HG03571 (cell line): ENCODE measurements around the gene DNER.
"Not testable (repeated sequence)": the region's sequence is repeated elsewhere in the genome, so short reads cannot be mapped to it uniquely, and the experiment has no call there.

ENCODE experiments used
- ATAC-seq: cut with Tn5 transposase; IDR thresholded peaks from one replicate; pipeline ENCODE4 v1.9.1; 2021; ENCODE audit not compliant: unreplicated experiment

Gene DNER

DNA sequence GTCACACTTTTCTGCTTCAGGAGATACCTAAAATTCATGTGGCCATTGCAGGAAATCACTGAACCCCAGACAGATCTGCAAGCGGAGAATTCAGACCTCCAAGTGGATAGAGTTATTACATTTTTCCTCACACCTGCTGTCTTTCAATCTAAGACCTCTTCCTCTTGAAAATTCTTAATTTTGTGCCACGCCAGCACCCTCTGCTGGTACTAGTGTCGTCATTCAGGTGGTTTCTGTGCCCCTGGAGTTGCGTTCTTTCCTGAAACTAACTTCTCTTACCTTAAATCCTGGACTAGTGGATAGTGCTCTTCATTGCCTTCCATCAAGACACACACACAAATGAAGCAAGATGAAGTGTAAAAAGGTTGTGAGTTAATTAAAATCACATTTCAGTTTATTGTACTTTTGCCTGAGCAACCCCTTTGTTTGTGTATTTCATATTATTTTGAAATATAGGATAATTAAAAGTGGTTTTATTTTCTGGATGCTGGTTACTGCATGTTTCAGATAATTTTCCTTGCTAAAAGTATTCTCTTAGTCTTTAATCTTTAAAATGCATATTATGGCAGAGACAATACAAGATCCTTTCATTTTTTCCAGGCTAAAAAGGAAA, 1.6 kb upstream of the DNER start:
- no peak for ATAC-seq

DNA sequence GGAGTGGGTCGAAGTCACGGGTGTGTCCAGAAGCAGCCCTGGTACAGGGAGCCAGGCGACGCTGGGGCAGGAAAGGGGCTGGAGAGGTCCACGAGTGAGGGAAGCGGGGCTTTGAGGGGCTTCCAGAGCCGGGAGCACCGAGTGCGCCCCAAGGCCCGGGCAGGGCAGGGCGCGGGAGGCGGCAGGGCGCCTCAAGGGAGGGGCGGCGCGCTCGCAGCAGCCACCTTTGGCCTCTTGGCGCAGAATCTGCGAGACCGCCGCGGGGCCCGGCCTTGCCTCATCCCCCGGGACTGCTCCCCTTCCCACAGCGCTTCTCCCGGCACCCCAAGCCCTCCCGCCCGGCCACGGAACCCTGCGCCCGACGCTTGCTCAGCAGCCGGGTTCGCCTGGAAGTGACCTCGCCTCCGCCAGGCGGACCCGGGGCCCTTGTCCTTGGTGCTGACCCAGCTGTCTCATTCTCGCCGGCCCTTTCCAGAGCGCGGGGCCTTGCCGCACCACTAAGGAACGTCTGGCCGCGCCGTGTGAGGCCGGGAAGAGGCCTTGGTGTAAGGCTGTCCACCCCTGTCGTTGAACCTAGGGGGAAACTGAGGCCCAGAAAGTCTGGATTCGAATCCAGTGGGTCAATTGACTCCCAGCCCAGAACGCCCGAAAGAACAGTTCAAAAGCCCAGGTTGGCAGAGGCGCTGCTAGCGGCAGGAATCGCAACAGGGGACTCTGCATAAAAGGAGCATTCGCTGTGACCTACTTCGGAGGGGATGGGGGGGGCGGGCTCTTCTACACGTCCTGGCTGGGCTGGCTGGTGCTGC, 584 bp upstream of the DNER start:
- ATAC-seq = peak; percentile 26

DNA sequence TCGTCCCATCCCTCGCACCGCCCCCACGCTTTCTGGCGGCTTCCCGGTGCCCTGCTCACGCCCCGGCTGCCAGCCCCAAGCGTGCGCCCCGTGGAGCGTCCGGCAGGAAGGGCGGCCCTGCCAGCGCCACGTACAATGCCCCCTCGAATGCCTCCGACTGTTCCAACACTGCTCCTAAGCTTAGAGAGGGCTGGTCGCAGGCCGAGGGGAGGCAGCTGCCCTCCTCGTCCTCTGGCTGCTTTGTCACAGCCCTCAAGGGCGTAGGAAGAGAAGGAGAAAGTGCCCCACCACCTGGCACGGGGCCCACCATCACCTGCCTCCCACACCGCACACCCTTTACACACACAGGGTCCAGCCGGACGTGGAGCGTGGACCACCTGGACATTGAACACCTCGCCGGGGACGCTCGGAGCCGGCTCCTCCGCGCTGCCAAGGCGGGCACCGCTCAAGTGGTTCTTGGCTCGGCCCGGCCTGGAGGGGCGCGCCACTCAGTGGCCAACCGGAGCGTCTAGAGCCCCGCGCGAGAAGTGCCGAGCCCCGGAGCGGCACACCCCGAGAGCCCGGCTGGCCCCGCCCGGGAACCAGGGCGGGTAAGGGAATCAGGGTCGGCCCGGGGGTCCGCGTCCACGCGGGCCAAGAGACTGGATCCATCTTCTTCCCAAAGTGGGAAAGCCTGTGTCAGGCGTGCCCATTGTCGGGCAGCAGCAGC, 830 bp downstream of the DNER start:
- ATAC-seq = no peak

DNA sequence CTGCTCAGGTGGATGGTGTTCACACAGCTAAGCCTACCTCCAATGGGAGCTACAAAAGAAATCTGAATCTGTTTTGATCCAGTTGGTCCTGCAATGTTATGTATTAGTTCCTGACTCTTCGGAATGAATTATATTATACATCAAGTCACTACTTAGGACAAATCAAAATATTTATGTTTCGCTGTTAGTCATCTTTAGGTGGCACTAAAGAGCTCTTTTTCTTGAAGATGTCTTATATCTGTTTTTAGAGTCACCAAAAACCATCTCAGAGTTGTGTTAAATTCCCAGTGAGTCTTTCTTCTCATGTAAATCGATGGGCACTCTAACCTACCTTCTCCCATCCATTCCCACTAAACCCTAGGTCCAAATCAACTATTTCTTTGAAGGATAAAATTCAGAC, 2.2 kb downstream of the DNER start:
- no peak for ATAC-seq

DNA sequence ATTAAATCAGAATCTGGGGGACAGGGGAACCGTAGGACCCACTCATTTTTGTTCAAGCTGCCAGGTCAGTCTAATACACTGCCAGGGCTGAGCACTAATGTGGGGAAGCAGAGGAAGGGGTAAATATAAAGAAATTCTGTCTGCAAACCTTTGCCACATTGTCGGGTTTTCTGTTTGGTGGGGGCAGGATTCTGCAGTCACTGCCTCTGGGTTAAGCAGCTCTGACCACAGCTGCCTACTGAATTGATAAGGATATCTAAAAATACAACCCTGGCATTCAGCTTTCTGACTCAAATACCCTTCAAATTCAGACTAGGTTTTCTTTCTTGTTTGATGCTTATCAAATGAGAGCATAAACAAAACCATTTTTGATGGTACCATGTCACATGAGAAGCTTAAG, 6.0 kb downstream of the DNER start:
- no peak for ATAC-seq

DNA sequence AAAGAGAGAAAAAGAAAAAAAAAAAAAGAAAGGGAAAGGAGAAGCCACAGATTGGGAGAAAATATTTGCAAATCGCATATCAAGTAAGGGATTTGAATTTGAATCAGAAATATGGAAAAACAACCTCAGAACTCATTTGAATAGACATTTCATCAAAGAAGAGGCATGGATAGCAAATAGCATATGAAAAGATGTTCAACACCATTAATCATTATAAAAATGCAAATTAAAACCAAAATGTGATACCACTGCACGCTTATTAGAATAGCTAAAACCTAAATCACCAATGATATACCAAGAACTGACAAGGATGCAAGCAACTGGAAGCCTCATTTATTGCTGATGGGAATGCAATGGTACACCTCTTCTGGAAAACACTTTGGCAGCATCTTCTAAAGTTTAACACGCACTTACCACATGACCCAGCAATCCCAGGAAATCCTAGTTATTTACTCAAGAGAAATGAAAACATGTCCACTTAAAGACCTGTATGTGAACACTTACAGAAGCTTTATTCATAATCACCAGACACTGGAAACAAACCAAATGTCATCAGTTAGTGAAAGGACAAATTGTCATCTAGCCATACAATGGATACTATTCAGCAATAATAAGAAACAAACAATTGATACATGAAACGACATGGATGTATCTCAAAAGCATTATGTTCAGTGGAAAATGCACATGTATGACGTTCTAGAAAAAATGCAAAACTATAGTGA, 10.3 kb downstream of the DNER start:
- no peak for ATAC-seq

DNA sequence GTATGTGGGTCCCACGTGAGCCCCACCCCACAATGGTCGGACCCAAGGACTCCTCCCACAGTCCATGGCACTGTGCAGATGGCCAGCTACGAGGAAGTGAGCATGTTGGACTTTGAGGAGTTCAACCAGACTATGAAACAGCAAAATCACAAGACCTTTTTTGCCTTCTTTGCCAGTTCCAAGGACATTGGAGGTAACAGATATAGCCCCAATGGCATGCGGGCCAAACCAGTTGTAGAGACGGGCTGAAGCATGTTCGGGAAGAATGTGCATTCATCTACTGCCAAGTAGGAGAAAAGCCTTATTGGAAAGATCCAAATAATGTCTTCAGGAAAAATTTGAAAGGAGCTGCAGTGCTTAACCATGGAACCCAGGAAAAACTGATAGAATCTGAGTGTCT, 12.6 kb downstream of the DNER start:
- ATAC-seq = no peak

DNA sequence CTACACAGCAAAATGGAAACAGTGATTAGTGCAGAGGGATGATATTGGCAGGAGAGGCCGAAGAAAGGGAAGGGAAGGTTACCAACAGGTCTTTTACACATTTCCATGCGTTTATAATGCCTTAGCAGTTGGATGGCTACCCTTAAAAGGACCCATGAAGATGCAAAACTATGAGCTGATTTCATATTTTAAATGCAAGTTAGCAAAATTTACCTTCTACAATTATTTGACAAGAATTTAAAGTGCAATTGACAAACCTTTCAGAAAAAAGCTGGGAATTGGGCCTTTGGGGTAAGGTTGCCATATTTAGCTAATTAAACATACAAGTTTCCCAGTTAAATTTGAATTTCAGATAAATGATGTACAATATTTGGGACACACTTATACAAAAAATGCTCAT, 13.3 kb downstream of the DNER start:
- no peak for ATAC-seq

DNA sequence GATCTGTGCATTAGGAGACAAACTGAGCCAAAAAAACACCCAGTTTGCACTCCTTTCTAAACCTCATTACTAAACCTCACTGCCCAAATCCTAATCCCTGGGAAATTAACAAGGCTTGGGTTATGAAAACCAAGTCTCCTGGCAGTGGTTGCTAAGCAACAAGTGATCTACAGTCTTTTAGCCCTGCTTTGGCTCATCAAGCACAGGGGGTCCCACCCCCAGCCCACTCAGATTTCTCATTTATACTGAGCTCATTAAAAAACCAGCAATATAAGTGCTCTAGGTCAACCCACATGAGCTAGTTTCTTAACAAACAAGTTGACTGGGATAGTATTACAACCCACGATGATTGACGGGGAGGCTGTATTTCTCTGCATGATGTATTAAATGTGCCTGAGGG, 18.4 kb downstream of the DNER start:
- no peak for ATAC-seq

DNA sequence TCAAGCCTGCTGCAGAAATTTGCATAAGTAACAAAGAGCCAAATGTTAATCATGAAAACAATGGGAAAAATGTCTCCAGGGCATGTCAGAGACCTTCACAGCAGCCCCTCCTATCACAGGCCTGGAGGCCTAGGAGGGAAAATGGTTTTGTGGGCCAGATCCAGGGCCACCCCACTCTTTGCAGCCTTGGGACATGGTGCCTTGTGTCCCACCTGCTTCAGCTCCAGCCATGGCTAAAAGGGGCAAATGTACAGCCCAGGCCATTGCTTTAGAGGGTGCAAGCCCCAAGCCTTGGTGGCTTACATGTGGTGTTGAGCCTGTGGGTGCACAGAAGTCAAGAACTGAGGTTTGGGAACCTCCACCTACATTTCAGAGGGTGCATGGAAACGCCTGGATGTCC, 20.5 kb downstream of the DNER start:
- not testable (repeated sequence) for ATAC-seq

DNA sequence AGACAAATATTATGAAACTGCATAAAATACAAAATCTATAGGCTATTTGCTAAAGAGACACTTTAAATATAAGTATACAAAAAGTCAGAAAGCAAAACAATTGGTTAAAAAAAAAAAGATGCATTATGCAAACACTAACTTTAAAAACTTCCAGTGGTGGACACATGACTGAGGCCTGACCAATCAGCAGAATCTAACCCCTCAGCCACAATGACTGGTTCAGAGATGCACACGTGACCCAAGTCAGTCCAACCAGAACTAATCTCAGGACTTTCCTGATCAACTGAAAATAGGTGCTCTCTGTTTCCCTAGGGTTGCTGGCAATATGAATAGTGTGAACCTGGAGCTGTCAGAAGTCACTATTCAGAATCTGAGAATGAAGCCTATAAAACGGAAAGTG, 22.7 kb downstream of the DNER start:
- ATAC-seq = no peak

DNA sequence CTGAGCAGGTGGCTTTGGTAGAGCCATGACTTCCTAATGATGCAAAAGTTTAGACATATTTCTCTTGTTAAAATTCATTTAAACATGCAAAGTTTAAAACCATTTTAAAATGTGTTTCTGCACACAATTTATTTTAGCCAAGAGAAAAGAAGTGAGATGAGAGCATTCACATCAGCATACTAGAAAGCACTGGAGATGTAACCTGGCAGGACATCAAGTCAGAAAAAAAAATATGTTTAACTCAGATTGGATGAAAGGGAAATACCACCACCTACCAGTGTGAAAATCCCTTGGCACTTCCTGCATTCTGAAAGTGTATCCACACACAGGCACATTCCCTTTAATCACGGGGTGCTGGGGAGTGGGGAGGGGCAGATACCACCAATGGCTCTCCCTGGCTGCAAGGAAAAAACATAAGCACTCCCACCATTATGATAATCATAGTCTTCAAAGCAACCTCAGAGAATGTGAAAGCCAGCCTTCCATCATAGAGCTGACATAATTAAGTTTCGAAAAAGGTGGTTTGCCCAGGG, 25.0 kb downstream of the DNER start:
- ATAC-seq = no peak

DNA sequence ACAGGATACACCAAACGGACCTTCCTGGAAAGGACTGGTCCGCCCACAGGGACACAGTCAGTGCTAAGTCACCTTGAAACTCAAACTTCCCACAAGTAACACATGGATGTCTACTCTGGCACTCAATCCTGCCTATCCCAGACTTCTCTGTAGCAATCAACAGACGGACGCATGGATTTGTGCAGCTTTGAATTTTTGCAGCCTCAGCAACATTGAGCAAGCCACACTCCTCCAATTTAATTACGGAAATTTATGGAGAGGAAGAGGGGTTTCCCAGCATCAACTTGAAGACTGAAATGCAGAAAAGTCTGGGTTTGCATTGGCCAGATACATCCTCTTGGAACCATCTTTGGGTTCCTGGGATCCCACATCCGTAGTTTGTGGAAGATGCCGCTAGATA, 26.2 kb downstream of the DNER start:
- no peak for ATAC-seq

DNA sequence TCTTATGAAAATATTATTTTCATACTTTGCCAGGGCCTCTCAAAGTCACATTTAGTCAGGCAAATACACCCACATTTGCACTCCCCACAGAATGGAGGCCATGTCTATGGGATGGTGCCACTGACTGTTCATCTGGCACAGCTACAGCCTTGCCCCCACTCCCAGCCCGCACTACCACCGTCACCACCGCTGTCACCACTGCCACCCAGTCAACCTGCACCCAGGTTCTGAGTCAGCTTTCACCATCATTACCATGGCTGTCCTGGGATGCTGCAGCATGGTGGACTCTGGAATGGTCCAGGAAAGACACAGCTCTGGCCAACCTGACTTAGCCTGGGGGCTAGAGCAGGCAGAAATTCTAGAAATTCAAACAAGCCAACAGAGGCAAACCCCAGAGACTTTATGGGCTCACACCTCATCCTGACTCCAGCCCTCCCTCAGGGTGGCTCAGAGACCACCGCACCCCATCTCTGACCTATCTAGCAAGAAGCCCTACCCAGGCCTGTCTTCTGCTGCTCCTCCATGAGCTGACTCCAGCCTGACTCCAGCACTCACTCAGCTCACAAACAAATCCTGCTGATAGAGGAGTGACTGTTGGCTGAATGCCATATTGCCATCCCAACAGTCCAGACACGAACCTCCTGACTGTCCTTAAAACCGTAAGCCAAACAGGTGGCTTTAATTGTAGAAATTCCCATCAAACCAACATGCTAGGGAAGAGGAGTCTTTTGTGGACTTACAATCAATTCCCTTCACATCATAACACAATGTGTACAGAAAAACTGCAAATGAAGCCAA, 28.0 kb downstream of the DNER start:
- no peak for ATAC-seq

DNA sequence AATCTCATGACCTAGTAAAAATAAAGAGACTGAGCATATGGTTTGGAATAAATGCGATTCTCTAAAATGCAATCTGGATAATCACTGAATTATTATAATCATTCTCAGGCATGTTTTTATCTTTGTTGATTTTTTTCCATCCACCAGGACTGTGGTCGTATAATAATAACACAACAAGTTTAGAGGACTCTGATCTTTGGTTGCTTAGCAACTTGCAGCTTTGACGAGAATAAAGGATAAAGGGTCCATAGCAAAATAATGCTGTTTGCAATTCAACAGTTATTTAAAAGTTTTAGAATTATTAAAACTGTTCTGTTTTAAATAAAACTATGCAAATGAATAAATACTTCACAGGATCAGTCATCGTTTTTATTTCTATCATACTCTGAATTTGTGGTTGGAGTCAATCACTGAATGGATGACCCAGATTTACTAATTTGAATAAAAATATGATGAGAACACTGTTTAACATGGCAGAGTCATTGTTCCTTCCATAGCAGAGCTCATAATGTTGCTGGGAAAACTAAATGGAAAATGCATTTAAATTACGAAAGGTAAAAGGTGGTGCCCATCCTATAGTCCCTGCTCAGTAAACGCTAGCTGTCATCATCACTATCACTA, 29.3 kb downstream of the DNER start:
- ATAC-seq = no peak

DNA sequence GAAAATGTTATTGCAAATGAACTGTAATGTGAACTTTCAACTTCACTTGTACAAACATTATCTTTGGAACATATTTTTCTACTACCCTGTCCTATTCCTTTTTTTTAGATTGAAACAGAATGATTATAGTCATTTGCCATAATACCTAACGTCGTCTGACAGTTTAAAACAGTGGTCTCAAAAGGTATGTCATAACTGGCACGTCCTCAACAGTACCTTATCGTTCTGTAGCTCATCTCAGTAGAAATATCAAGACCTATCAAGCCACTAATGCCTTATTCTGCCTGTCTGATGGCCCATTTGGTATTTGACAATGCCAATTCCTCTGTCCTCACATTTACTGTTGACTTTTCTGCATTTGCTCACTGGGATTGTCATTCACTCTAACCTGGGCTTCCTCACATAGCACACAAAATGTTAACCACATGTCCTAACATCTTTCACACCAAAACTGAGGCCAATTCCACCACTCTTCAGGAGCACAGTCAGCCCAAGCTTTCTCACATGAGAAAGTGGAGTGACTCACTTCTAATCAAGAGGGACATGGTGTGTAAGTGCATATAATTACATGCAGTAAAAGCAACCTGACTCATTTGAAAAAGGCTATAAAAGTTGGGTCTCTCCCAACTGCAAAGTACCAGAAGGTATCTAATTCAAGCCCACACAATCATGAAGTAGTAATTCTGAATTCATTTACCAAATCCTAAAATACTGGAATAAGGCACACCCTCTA, 34.8 kb downstream of the DNER start:
- no peak for ATAC-seq

DNA sequence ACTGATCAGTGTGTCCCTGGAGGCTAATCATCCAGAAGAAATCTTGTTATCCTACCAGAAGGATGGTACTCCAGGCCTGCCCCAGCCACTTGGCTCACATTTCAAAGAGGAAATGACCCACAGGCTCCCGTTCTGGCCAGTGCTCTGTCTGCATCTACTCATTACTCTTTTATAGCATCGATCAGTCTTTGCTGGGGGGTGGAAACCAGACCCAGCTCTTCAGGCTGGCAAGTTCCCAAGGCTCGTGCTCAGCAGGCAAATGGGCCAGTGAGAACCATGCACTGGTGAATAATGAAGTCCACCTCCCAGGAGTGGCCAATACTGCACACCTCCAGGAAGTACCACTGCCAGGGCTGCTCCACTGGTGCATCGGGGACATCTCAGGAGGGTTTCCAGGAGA, 38.8 kb downstream of the DNER start:
- ATAC-seq = no peak

DNA sequence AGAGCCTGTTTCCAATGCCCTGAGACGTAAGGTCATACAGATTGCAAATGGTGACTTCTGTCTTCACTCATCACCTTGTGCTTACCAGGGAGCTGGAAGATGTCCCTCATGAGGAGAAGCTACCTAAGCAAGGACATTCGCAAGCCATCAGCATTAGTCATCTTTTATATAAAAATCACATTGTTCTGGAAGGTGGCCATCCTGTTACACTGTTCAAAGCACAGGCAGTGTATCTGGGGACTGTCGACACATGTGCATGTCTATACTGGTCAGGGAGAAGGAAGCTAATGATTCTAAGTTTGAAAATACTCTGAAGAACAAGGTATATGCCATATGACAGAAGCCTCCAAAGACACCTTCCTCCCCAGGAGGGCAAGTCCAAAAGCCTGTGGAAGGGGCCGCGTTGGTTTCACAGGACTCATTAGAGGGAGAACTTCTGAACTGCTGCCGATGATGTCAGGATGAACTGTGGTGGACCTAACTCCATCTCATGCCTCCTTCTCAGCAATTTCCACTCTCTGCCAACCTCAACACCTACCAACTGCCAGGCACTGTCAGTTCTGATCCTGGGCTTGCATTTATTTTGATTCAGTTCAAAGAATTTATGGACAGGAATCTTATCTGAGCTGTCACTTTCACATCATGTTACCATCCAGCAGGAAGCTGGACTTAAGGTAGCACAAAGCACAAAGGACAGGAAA, 39.4 kb downstream of the DNER start:
- ATAC-seq = no peak

DNA sequence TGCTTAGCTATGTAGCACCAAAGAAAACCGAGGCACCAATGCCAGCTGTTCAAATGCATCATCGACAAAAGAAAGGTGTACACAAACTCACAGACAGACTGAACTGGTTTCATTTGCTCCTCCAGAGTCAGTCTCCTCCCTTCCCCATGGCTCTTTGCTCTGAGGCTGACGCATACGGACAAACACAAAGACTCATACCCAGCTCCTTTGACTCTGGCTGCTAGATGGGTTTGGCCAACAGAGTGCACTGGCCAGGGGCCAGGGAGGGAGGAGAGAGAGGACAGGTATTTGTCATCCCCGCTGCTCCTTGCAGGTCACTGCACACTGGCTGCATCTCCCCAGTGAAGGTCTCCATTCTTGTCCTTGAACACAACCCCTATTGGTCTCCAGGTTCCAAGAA, 40.7 kb downstream of the DNER start:
- no peak for ATAC-seq
